Fibroblast of lung (primary cell): Measurements from ENCODE around the gene MED15. TPM values are rescaled to one million over a fixed set of nuclear protein-coding genes. Genes with fewer than 3 reads are reported as not detected.

Source experiments
- DNase-seq, 2 donors: peaks; one replicate each; pipeline versions ENCODE4 v3.0.0 to v3.0.0-alpha.2; 2010; ENCODE audit warnings: low read depth in 2 of 2
- H2AFZ ChIP-seq: 2 replicates; pipeline ENCODE4 v1.5.1; 2012; ENCODE audit warnings: low read length, control low read depth, inconsistent platforms
- H3K27ac ChIP-seq: 2 replicates; pipeline ENCODE4 v1.5.1; 2011; ENCODE audit warnings: low read length, control low read depth; ENCODE audit not compliant: insufficient read depth
- H3K27me3 ChIP-seq: 2 replicates; pipeline ENCODE4 v1.5.1; 2011; ENCODE audit warnings: mild to moderate bottlenecking, low read length; ENCODE audit not compliant: control insufficient read depth, insufficient read depth
- H3K36me3 ChIP-seq: 2 replicates; pipeline ENCODE4 v1.5.1; 2011; ENCODE audit warnings: low read length; ENCODE audit not compliant: control insufficient read depth, insufficient read depth
- H3K4me1 ChIP-seq: 2 replicates; pipeline ENCODE4 v1.5.1; 2011; ENCODE audit warnings: low read length; ENCODE audit not compliant: control insufficient read depth, insufficient read depth; ENCODE audit errors: extremely low read depth
- H3K4me2 ChIP-seq: 2 replicates; pipeline ENCODE4 v1.5.1; 2011; ENCODE audit warnings: low read length, control low read depth; ENCODE audit not compliant: insufficient read depth; ENCODE audit errors: extremely low read depth
- H3K4me3 ChIP-seq, 4 experiments: fragments of 200-600 bp in 1 of 4; sonication (generic) in 1 of 4; replicated peaks in 1 of 4; 2 replicates each; pipeline ENCODE4 v1.5.1; 2011 to 2016; ENCODE audit warnings: low read length in 4 of 4, low read depth in 3 of 4, mild to moderate bottlenecking in 3 of 4, control low read depth in 2 of 4, inconsistent platforms in 1 of 4, mixed read lengths in 1 of 4; ENCODE audit not compliant: insufficient read depth in 1 of 4; ENCODE audit errors: control extremely low read depth in 1 of 4
- H3K79me2 ChIP-seq: 2 replicates; pipeline ENCODE4 v1.5.1; 2012; ENCODE audit warnings: mild to moderate bottlenecking, low read length, inconsistent platforms; ENCODE audit not compliant: control insufficient read depth, insufficient read depth
- H3K9ac ChIP-seq: 2 replicates; pipeline ENCODE4 v1.5.1; 2011; ENCODE audit warnings: mild to moderate bottlenecking, low read length, control low read depth; ENCODE audit not compliant: insufficient read depth
- H3K9me3 ChIP-seq: 2 replicates; pipeline ENCODE4 v1.5.1; 2012; ENCODE audit warnings: low read depth, low read length; ENCODE audit not compliant: control insufficient read depth, insufficient read depth
- H4K20me1 ChIP-seq: 2 replicates; pipeline ENCODE4 v1.5.1; 2011; ENCODE audit warnings: low read length; ENCODE audit not compliant: control insufficient read depth, insufficient read depth; ENCODE audit errors: extremely low read depth
- EZH2 ChIP-seq: IDR thresholded peaks from 2 replicates; pipeline ENCODE4 v1.5.1; 2012; ENCODE audit warnings: low read length, control low read depth, mild to moderate bottlenecking; ENCODE audit errors: missing control alignments
- polyA plus RNA-seq, 2 donors: library from polyadenylated mRNA; depleted of rRNA in 1 of 2; stranded (reverse) in 1 of 2; unstranded in 1 of 2; fragments of >200 nt; gene quantifications; 2 replicates each; pipeline ENCODE4 v1.2.1, GENCODE V29; 2011 to 2012; ENCODE audit warnings: missing spikeins in 1 of 2
- total RNA-seq: library from RNA; depleted of rRNA; stranded (reverse); fragments of >200 nt; gene quantifications from 2 replicates; pipeline ENCODE4 v1.2.1, GENCODE V29; 2014
- TF ChIP-seq, protein P1 (sequence below), 2 donors: IDR thresholded peaks in 1 of 2; conservative IDR thresholded peaks in 1 of 2; 1 replicate in 1 of 2; 2 replicates in 1 of 2; pipeline ENCODE4 v1.5.1; 2011 to 2012; ENCODE audit warnings: low read length in 2 of 2, control low read depth in 1 of 2, inconsistent platforms in 1 of 2, low read depth in 1 of 2, mild to moderate bottlenecking in 1 of 2

MED15 gene
- total and polyA plus RNA-seq, 2 donors (not counting 1 experiment from before 2014, with no cell fraction given), result 28.6 TPM

- DNase-seq, result peak in 1 of 2 donors; percentile 13
- H3K36me3 ChIP-seq, result peaks cover 37% of the 10 kb centered on the region
These were observed 77.6 kb downstream of the MED15 start for GRCh38 chr22:20584872-20585638.

GRCh38 chr22:20585639-20586402 is 78.4 kb downstream of the MED15 start:
- no peaks in the 10 kb centered on the region for H3K9me3 ChIP-seq
- H3K4me3 ChIP-seq, result no peak overlapping the region
- H3K4me1 ChIP-seq, result no peaks in the 10 kb centered on the region
- no peaks in the 10 kb centered on the region for H3K79me2 ChIP-seq
- no peak overlapping the region for H3K9ac ChIP-seq
- no peak overlapping the region for H3K4me2 ChIP-seq
- H4K20me1 ChIP-seq, result no peaks in the 10 kb centered on the region
- H2AFZ ChIP-seq, result no peak overlapping the region
- peaks cover 37% of the 10 kb centered on the region for H3K36me3 ChIP-seq
- DNase-seq, result no peak
- H3K27ac ChIP-seq, result no peak overlapping the region
- TF ChIP-seq EZH2, result no peak
- H3K27me3 ChIP-seq, result no peaks in the 10 kb centered on the region

More at GRCh38 chr22:20584872-20585638, 77.6 kb downstream of the MED15 start:
- H3K27me3 ChIP-seq, result no peaks in the 10 kb centered on the region
- H2AFZ ChIP-seq, result no peak overlapping the region
- H3K4me1 ChIP-seq, result no peaks in the 10 kb centered on the region
- H3K9me3 ChIP-seq, result no peaks in the 10 kb centered on the region
- H3K79me2 ChIP-seq, result no peaks in the 10 kb centered on the region
- no peak for TF ChIP-seq EZH2
- TF ChIP-seq, protein P1, sequence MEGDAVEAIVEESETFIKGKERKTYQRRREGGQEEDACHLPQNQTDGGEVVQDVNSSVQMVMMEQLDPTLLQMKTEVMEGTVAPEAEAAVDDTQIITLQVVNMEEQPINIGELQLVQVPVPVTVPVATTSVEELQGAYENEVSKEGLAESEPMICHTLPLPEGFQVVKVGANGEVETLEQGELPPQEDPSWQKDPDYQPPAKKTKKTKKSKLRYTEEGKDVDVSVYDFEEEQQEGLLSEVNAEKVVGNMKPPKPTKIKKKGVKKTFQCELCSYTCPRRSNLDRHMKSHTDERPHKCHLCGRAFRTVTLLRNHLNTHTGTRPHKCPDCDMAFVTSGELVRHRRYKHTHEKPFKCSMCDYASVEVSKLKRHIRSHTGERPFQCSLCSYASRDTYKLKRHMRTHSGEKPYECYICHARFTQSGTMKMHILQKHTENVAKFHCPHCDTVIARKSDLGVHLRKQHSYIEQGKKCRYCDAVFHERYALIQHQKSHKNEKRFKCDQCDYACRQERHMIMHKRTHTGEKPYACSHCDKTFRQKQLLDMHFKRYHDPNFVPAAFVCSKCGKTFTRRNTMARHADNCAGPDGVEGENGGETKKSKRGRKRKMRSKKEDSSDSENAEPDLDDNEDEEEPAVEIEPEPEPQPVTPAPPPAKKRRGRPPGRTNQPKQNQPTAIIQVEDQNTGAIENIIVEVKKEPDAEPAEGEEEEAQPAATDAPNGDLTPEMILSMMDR (conservative IDR thresholded peaks at IDR 0.05 in 1 of 2, IDR thresholded peaks at IDR 0.05 in 1 of 2; ENCODE audit: low read depth in 1 of 2, low read length in 2 of 2), result no peak
- H3K4me3 ChIP-seq, result no peak overlapping the region
- no peak overlapping the region for H3K4me2 ChIP-seq
- H4K20me1 ChIP-seq, result no peaks in the 10 kb centered on the region
- no peak overlapping the region for H3K9ac ChIP-seq
- no peak overlapping the region for H3K27ac ChIP-seq

- Histone ChIP-seq H2AFZ (no peak overlapping the region), H3K9ac (no peak overlapping the region), H3K4me3 (no peak overlapping the region), H3K4me1 (no peaks in the 10 kb centered on the region), H3K27ac (no peak overlapping the region), H4K20me1 (no peaks in the 10 kb centered on the region), H3K27me3 (no peaks in the 10 kb centered on the region), H3K9me3 (no peaks in the 10 kb centered on the region), H3K4me2 (no peak overlapping the region), H3K79me2 (no peaks in the 10 kb centered on the region), H3K36me3 (peaks cover 37% of the 10 kb centered on the region)
- TF ChIP-seq, protein P1 (conservative IDR thresholded peaks at IDR 0.05 in 1 of 2, IDR thresholded peaks at IDR 0.05 in 1 of 2; ENCODE audit: low read depth in 1 of 2, low read length in 2 of 2), result no peak
- TF ChIP-seq EZH2, result no peak
- DNase-seq, result no peak
These were observed 79.0 kb downstream of the MED15 start for GRCh38 chr22:20586403-20586745.
